Stimulated activated CD8-positive, alpha-beta memory T cell treated with anti-CD3 and anti-CD28 coated beads, Interleukin-15, amount 100 ng/mL, for 1 hour (primary cell): ENCODE data around the gene MRRF.

Experiments
- DNase-seq: peaks from one replicate; pipeline ENCODE4 v3.0.0-alpha.2; 2020; ENCODE audit warnings: low read depth

Gene MRRF

DNA sequence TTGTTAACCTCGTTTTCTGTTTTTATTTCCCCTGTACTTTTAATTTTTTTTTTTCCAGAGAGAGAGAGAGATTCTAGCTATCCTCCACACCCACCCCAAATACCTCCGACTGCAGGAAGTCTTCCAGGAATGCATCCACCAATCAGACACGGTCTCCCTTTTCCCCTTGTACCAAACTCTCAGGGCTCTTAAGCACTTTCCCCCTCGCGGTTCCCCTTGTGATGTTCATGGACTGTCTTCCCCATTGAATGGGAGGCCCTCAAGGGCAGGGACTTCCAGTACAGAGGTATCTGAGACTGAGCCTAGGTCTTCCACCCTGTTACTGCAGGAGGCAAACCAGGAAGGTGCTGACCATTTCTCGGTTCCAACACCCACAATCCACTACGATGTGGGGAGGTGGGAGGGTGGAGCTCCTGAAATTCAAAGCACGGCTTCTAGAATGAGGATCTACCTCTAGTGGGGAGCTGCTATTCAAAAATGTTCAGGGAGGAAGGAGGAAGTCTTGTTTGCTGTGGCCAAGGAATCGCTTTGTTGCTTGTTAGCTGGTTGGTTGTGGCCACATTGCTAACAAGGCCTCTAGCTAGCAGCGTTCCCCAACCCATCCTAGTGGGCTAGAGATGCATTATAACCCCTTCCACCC, 68.6 kb downstream of the MRRF start:
- no peak for DNase-seq

- DNase-seq, result no peak
These were observed 70.2 kb downstream of the MRRF start for GRCh38 chr9:122334916-122335315.

- no peak for DNase-seq
These were observed 71.5 kb downstream of the MRRF start for GRCh38 chr9:122336189-122336588.

DNA sequence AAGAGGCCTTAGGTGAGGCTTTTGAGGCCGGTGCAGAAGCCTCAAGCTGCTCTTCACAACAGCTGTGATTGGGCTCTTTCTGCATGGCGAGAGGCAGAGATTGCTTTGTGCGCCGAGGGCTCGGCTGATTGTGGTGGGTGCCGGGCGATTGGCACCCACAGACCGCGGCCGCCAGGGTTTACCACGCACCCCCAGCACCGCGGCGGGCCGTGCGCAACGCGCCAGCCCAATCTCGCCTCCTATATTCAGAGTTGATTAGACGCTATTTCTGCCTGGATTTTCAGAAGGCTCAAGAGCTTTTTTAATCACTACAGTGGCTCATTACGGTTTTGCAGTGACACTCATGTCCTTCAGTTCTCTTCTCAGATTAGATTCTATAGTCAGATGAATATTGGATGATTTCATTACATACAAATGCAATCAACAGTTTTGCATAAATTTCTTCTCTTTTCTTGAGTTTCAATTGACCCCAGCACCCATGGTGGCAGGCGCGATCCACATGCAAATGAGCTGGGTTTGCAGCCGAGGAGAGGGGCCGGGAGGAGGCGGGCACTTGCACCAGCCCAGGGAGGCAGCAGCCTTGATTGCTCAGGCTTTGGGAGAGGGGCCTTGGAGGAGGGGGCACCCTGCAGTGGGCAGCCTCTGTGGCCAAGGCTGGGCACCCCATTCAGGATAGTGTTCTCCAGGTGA, 72.3 kb downstream of the MRRF start:
- DNase-seq, result no peak

GRCh38 chr9:122337556-122337929, 72.9 kb downstream of the MRRF start:
- no peak for DNase-seq

- DNase-seq, result no peak
These were observed 73.9 kb downstream of the MRRF start for GRCh38 chr9:122338536-122338935.

DNA sequence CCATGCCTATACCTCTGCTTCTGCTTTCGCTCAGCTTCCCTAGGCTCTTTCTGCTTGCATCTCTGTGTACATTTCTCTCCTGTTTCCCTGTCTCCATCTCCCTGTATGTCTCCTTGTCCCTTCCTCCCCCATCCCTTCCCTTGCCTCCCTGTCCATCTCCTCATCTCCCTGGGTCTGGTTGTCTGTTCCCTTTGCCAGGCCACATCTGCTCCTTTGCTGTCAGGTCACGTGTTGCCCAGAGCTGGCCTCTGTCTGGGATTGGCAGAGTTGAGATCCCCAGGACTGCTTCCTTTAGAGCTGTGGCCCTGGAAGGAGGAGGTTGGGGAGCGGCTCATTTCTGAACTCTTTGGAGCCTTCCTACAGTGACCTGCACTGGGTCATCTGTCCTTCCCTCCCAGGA, 74.3 kb downstream of the MRRF start:
- no peak for DNase-seq

- DNase-seq, result no peak
These were observed 74.9 kb downstream of the MRRF start for GRCh38 chr9:122339579-122339978.

DNA sequence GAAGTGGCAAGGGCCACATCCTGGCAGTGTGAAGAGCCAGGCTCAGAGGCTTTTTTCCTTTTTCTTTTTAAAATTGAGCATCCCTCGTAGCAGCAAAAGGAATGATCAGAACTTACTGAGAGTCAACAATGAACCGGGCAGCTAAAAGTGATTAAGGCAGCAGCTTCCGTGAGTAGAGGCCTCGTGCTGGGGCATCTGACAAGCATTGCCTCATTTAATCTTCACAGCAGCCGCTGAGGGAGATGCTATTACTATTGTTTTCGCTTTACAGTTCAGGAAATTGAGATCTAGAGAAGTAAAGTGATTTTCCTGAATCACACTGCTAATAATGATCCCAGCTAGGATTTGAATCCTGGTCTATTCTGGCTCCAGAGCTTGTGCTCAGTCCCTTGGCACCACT, 75.5 kb downstream of the MRRF start:
- DNase-seq, result no peak

GRCh38 chr9:122342323-122343050, 77.8 kb downstream of the MRRF start:
- no peak for DNase-seq

DNA sequence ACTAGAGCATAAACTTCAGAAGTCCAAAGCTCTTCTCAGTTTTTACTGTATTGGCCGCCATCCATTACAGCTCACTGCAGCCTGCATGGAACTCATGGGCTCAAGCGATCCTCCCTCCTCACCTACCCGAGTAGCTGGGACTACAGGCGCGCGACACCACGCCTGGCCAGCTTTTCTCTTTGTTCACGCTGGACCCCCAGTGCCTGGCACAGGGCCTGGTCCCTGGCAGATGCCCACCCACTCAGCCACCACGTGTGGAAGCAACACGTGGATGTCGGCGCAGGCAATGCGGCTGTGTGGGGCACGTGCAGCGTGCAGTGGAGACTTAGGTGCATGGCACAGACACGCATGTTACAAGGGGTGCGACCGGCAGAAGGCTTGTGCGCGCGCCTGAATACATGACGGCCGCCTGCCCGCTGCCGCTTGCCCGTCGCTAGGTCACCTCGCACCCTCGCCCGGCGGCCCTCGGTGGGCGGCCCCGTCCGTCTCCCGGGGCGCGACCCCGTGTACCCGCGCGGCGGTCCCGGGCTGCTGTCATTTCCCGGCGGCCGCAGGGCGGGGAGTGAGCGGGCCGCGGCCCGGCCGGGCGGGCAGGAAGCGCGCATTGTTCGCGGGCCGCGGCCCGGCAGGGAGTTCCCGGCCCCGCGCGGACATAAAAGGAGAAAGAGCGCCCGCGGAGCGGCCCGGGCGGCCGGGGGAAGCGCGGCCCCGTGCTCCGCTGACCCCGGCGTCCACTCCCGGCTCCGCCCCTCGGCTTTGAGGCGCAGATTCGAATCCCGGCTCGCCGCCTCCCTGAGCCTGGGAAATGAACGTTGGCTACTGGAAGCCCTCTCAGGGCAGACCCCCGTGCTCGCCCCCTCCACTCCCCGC, 82.0 kb downstream of the MRRF start:
- no peak for DNase-seq

- no peak for DNase-seq
These were observed 82.9 kb downstream of the MRRF start for GRCh38 chr9:122347348-122348287.

GRCh38 chr9:122348288-122348777, 83.7 kb downstream of the MRRF start:
- DNase-seq, result no peak

DNA sequence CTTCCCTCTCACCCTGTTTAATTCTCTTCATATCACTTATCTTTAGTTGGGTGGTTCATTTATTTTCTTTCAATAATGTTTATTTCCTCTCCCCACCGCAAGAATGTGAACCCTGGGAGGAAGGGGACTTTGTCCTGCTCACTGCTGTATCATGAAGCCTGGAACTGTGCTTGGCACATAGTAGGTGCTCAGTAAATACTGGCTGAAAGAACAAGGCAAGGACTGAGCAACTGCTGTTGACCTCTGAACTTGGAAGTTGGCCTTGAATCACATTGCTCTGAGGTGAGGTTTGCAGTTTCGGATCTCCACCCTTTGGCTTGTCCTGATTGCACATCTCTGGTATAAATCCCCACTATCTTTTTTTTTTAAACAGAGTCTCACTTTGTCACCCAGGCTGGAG, 84.1 kb downstream of the MRRF start:
- no peak for DNase-seq

DNA sequence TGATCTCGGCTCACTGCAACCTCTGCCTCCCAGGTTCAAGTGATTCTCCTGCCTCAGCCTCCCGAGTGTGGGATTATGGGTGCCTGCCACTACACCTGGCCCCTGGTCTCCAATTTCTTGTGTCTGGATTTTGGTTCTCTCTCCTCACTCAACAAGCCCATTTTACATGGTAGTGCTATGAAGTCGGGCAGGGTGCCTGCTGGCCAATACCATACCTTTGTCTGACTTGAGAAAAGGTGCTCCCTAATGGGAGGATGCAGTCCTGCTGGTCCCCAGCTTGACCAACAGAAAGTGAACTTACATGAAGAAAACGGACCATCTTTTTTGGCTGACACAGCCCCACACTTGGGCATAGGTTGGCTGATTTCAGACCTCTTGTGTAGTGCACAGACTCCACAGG, 84.5 kb downstream of the MRRF start:
- DNase-seq, result no peak

DNA sequence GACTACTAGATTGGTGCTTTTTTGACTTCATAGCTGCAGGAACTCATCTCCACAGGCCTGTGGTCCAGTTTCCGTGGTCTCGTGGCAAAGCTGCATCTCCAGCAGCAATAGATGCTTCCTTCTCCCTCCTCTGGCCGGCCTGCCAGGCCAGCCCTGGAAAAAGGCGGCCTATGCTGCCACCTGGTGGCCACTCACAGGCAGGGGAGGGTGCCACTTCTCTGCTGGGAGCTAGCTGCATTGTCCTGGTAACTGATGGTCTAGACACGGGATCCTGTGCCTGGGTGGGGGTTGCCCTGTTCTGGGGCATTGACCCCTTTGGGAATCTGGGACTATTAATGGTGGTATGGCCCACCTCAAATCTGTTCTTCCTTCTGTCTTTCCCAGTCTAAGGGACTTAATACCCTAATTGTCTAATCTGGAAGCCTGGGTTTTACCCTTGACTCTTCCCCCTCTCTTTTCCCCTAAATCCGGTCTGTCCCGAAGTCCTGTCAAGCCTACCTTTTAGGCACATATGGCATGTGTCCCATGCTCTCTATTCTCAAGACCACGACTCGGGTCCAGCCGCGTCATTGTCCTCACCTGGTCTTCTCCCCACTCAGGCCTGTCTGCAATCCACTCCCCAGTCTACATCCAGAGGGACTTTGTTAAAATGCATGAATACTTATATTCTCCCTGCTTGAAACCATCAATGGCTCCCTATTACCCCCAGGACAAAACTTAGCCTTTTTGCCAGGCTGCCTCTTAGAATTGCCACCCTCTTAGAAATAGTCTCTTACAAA, 86.1 kb downstream of the MRRF start:
- peak; percentile 63 for DNase-seq

GRCh38 chr9:122354536-122355199, 90.0 kb downstream of the MRRF start:
- no peak for DNase-seq

DNA sequence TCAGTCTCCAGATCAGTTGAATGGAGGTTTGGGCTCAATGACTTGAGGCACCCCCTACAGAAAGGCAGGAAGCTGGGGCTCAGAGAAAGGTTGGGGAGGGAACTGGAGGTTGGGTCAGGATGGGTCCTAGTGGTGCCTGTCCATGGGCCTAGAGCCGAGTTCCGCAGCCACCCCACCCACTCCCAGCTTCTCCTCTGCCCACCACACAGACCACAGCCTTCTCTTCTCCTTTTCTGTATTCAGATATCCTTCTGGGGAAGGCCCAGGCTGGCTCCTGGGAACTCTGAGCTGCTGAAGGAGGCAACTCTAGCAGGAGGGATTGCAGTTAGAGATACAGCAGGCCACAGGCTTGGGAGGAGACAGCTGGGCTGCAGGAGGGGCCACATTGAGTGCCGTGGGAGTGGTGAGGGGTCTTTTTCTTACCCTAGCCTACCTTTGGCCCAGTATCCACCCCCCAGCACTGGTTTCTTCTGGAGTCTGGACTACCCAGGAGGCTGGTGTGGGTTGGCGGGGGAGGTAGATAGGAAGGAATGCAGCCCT, 90.7 kb downstream of the MRRF start:
- DNase-seq, result no peak

- DNase-seq, result no peak
These were observed 91.9 kb downstream of the MRRF start for GRCh38 chr9:122356627-122357026.
